ENCODE data around the gene RFT1.
"Not testable (repeated sequence)": the region's sequence is repeated elsewhere in the genome, so short reads cannot be mapped to it uniquely, and the experiment has no call there.

The RFT1 gene

DNA sequence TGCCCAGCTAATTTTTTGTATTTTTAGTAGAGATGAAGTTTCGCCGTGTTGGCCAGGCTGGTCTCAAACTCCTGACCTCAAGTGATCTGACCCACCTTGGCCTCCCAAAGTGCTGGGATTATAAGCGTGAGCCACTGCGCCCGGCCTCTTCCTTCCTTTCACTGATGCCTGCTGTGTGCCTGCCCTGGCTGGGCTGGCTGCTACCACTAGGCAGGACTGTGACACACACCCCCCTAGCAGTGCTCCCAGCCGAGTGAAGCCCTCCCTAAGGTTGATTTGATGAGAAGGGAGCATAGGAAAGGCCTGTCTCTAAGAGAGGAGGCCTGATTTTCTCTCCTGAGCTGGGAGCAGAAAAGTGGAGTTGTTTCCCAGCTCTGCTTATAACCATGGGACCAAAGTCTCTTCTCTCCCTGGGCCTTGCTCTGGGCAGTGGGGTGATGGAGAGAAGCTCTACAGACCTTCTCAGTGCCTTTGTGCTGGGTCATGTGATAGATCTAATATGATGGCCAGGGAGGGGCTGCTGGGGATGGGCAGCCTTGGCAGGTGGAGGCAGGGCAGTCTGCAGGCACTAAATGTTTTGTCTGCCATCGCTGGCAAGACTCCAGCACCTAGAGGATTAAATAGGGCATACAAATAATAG, 64.3 kb downstream of the RFT1 start:
- no peak for DNase-seq

DNA sequence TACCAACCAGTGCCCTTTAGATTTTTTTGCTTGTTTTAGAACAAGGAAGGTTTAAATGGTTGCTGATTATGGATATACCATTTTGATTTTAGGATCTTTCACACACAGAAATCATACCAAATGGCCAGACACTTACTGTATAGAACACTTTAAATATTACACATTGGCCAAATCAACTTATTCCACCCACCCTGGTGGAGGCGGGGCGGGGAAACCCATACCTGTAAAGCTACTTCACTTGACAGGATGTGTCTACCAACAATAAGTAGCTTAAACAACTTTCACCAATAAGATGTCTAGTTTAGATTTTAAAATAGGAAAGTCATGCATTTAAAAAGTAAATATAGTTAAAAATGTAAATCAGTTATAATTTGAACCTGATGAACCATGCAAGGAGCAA, 67.3 kb downstream of the RFT1 start:
- DNase-seq, result no peak

DNA sequence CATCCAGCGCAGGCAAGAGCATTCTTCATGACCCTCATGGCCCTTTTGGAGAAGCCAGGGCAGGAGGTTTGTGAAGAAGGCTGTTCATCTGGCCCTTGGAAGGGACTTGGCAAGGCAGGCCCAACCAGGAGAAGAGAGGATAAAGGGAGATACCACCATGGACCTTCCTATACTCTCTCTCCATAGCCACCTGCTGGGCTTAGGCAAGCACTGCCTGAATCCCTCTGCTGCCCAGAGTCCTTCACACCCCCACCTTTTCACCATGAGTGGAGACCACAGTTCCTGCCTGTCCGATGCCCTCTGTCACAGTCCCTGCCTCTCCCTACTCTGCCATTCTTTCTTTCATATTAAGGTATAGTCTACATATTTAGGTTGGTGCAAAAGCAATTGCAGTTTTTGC, 73.8 kb downstream of the RFT1 start:
- DNase-seq, result no peak

DNA sequence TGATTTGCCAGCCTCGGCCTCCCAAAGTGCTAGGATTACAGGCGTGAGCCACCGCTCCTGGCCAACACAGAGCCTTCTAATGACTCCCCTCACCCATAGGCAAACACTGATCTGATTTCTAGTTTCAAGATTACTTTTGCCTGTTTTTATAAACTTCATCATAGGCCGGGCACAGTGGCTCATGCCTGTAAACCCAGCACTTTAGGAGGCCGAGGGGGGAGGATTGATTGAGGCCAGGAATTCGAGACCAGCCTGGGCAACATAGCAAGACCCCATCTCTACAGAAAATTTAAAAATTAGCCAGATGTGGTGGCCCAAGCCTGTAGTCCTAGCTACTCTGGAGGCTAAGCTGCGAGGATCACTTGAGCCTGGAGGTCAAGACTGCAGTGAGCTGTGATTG, 76.0 kb downstream of the RFT1 start:
- DNase-seq, result not testable (repeated sequence)

DNA sequence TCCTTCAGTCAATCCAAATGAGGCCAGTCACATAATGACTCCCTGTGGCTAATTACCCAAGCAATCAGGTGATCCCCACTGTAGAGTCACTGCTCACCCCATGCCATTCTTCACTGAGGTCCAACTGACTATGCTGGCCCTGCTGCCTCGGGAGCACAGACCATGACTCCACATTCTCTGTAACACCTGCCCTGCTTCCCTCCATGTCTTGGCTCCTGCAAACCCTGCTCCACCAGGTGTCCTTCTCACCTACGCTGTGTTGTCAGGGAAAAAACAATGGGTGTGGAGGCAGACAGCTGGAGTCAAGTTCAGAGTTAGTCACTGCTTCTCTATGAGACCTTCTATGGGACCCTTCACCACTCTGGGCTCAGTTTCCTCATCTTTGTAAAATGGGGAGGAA, 78.3 kb downstream of the RFT1 start:
- DNase-seq, result no peak

DNA sequence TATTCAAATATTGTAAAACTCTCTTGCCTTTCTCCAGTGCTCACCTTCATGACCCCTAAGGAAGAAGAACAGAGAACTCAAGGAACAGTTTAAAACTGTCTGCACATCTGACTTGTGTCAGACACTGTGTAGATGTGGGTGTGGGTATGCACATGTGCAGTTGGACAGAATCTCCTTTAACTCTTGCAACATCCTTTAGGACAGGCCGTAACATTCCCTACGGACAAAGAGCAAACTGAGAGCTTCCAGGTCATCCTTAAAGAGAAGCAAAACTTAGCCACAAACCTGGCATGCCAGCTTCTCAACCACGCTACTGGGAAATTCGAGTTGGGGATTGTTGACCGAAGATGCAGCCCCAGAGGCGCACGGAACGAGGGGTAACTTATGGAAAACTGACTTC, 80.2 kb downstream of the RFT1 start:
- DNase-seq, result no peak

DNA sequence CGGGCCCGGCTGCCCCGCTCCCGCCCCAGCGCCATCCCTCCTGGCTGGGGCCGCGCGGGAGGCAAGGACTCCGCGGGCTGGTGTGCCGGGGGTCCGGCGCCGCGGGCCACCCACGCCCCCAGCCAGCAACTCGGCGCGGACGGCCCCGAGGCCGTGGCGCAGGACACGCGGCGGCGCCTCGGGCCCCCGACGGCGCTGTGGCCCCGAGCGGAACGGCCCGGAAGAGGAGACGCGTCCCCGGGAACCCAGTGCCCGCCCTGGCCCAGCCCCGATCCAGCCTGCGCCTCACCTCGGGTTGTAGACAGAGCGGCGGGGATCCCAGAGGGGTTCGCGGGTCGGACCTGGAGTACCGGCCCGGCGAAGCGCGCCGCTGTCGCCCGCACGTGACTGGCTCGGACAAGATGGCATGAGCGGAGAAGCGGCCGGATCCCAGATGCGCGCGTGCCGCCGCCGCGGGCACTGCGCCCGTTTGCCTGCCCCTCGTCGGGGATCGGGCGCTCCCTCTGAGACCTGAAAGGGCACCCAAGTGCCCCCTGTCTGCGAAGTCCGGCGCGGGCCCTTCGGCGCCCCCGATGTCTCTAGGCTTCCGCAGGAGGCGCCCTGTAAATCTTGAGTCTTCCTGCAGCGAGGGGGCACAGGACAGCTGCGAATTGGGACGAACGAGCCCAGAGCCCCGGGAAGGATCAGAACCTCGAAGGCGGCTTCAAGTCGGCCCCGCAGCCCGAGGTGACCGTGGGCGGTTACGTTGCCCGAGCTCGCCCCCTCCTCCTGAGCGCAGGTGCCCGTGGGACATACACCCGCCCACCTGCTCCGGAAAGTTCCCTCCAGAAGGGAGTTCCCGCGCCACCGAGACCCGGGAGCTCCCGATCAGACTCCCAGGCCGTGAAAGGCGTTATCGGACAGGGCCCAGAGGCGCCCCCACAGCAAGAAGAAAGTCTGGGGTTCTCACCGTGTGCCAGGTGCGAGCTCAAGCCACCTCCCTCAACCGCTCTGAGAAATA, 83.8 kb downstream of the RFT1 start:
- peak; percentile 70 for DNase-seq

DNA sequence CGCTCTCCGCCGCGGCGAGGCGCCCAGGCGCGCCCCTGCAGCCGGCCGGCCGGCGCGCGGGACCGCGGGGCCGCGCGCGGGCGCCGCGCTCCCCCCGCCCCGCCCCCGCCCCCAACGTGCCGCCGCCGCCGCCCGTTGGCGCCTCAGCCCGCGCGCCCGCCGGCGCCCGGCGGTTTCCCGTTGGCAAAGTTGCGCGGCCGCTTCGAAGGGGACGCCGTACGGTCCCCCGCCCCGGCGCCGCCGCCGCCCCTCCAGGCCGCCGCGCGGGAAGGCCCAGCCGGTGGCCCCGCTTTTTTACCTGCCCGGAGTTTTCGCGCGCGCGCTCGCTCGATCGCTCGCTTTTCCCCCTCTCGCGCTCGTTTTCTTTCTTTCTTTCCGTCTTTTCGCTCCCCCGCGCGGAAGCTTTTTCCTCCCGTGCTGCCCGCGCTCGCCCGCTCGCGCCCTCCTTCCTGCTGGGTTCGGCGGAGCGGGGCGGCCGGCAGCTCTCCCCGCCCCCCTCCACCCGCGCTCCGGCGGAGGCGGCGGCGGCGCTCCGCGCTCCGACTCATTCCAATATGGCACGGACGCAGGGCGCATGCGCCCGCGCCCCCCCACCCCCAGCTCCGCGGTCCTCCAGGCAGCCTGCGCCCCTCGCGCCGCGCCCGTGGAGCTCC, 84.6 kb downstream of the RFT1 start, which contains the start of gene SFMBT1:
Gene SFMBT1 (minus strand): TSS at position 556 of the 653 bp plus-strand sequence. CDS start 76,945 bp downstream, outside the sequence.
- DNase-seq, result peak; percentile 82

DNA sequence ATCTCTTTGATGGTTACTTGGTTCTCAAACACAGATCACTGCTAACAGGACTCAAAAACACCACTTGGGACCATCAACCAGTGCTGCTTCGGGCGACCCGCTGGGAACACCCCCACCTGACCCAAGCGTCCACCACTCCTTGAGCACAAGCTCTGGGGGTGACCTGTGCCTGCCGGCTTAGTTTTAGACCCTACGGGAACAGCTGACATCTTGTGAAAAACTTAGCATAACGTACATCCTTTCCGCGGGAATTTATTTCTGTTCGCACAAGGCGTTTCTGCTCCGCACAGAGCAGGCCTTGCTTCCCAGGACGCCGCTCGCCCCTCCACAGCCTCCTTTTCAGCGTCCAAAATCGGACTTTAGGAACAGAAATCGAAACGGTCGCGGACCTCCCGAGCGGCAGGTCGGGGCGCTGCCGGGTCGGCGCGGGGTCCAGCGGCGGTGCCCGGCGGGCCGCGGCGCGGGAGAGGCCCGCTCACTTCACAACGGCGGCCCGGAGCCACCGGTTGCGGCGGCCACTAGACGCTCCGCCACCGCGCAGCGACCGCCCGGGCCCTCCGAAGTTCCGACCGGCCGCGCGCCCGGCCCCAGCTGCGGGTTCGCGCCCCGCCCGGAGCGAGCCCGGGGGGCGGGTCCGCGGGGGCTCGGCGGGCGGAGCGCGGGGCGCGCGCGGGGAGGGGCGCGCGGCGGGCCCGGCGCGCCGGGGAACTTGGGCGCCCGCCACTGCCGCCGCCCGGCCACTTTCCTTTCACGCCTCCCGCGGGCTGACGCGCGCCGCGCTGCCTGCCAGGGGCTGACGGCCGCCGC, 85.3 kb downstream of the RFT1 start:
- DNase-seq, result peak; percentile 61

DNA sequence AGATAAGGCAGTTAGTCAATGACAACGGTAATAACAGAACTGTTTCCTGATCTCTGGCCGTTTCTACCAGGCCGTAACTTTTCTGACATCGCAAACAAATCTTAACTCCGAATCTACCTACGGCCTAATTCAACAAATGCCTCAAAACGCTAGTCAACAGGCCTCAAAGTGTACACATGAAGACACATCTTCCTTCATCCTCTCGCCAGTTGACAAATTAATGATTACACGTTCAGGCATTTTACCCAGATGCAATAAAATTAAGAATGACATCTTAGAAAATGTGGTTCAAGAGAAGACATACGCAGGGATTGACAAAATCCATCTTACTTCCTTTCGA, 85.9 kb downstream of the RFT1 start:
- DNase-seq, result no peak

DNA sequence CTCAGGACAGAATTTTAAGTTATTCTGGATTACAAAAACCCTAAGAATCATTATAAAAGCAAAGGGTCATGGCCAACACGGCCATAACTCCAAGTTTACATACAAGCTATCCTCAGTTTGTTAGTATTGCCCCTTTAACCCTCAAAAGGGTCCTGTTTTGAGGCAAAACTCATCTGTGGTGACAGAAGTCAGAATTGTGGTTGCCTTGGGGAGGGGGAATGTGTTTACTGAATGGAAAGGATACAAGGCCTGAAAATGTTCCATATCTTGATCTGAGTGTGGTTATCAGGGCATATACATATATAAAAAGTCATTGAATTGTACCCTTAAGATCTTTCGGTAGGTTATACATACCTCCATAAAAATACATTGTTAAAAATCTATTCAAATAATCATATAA, 86.5 kb downstream of the RFT1 start:
- no peak for DNase-seq

DNA sequence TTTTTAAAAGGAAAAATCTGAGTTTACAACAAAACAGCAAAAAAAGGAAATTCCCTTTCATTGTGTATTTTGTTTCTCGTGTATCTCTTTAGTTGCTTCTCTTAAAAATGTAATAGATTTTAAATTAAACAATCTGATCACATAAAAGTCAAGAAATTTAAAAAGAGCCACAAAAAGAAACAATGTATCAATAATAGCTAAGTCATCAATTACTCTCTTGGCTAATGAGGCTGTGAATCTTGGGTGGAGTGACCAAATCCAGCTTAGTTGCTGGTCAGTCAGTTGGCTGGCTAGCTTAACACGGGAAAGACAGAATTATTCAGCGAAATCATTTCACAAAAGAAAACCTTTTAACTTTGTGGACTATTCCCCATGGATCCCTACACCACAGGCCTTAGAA, 87.6 kb downstream of the RFT1 start:
- no peak for DNase-seq

DNA sequence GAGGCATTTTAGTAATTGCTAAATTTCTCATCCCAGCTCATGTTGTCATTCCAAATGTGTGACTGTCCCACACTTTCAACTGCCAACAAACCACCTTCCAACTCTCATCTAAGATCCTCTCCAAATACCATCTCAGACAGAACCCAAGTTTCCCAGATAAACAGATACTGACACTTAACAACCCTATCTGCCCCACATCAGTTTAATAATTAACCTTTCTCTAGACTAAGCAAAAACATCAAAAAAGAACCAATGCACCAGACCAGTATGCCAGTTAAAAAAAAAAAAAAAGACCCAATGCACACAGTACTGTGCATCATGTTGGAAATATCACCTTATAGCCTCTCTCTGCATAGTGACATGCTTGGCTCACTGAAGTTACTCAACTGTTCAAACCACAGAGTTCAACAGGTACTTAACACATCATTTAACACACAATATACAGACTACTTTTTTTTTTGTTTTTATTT, 89.8 kb downstream of the RFT1 start:
- no peak for DNase-seq

DNA sequence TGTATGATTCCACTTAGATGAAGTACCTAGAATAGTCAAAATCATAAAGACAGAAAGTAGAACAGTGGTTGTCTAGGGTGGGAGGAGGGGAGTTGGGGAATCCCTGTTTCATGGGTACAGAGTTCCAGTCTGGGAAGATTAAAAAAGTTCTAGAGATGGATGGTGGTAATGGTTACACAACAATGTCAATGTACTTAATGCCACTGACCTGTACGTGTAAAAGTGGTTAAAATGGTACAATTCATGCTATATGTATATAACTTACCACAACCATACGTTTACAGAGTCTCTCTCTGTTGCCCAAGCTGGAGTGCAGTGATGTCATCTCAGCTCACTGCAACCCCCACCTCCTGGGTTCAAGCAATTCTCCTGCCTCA, 90.9 kb downstream of the RFT1 start:
- DNase-seq, result no peak

DNA sequence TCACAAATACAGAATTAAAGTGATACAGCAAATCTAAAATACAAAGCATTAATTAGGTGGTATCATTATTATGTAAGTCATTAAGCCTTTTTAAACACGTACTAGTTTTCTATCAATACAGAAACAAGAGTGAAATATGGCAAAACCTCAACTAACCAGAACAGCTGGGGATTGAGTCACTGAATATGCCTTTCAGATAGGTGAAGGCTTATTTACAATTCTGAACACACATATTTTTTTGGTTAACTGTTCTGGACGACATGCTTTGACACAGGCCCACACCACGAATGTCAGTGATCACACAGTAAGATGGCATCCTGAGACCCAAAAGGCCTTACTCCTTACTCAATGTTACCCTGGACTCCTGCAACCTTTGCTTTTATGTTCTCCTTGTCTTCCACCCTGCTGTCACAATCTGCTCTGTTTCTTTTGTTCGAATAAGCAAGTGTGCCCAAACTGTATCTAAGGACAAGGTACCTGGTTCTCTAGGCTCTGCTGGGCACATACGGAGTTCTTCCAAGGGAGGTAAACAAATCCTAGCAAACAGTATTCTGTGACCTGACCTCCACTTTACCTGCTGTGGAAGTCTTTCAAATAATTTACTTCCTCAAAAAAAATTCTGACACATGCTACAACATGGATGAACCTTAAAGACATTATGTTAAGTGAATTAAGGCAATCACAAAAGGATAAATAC, 91.4 kb downstream of the RFT1 start:
- no peak for DNase-seq

Data from activated CD4-positive, alpha-beta T cell treated with anti-CD3 and anti-CD28 coated beads, Interleukin-2, Interleukin-6, amounts not matched to agents 100 ng/mL and 50 ng/mL, durations not matched to agents 16 hours and 8 hours (primary cell).